Stimulated activated naive B cell treated with anti-CD40 and anti-IgM and Interleukin-4, amounts not matched to agents 10 μg/mL and 1 μg/mL and 100 μg/mL, for 72 hours (primary cell): Measurements from ENCODE around the gene TYK2.
"Not testable (repeated sequence)": the region's sequence is repeated elsewhere in the genome, so short reads cannot be mapped to it uniquely, and the experiment has no call there.

Experiments used
- ATAC-seq, 2 donors: fragments of 150-1000 bp; cut with Tn5 transposase; replicated peaks; 2 replicates each; pipeline ENCODE4 v1.10.0; 2021; ENCODE audit warnings: moderate library complexity in 1 of 2
- DNase-seq: peaks from one replicate; pipeline ENCODE4 v3.0.0; 2021
- H3K27ac Mint-ChIP-seq: one replicate; pipeline ENCODE4 v1.8.0; 2022; ENCODE audit warnings: mild to moderate bottlenecking, mixed read lengths
- H3K27me3 Mint-ChIP-seq, 2 donors: one replicate each; pipeline ENCODE4 v1.8.0; 2022; ENCODE audit warnings: mixed read lengths in 2 of 2
- H3K36me3 Mint-ChIP-seq, 2 donors: one replicate each; pipeline ENCODE4 v1.8.0; 2022; ENCODE audit warnings: mixed read lengths in 2 of 2, mild to moderate bottlenecking in 1 of 2
- H3K4me1 Mint-ChIP-seq, 2 donors: one replicate each; pipeline ENCODE4 v1.8.0; 2022; ENCODE audit warnings: mixed read lengths in 2 of 2, mild to moderate bottlenecking in 1 of 2
- H3K4me3 Mint-ChIP-seq, 2 donors: one replicate each; pipeline ENCODE4 v1.8.0; 2022; ENCODE audit warnings: mild to moderate bottlenecking in 2 of 2, mixed read lengths in 2 of 2, moderate library complexity in 1 of 2
- H3K9me3 Mint-ChIP-seq, 2 donors: one replicate each; pipeline ENCODE4 v1.8.0; 2022; ENCODE audit warnings: mixed read lengths in 2 of 2, mild to moderate bottlenecking in 1 of 2

The TYK2 gene

GRCh38 chr19:10377140-10377640, 3.2 kb downstream of the TYK2 start:
- peaks cover 31 to 34% of the 10 kb centered on the region in 2 donors for H3K36me3 Mint-ChIP-seq

GRCh38 chr19:10374931-10375330, 5.4 kb downstream of the TYK2 start:
- Mint-ChIP-seq H3K27me3 (no peaks in the 10 kb centered on the region), H3K36me3 (peaks cover 34 to 35% of the 10 kb centered on the region in 2 donors), H3K27ac (peak overlapping the region; percentile 47), H3K4me3 (no peak overlapping the region), H3K4me1 (peaks cover 16 to 32% of the 10 kb centered on the region in 2 donors), H3K9me3 (no peaks in the 10 kb centered on the region)
- DNase-seq = no peak
- no peak for ATAC-seq

More at GRCh38 chr19:10377140-10377640, 3.2 kb downstream of the TYK2 start:
- not testable (repeated sequence) for ATAC-seq, H3K9me3 Mint-ChIP-seq, H3K27ac Mint-ChIP-seq, H3K27me3 Mint-ChIP-seq, DNase-seq
- H3K4me3 Mint-ChIP-seq = peak overlapping the region in 1 of 2 donors; percentile 41
- H3K4me1 Mint-ChIP-seq = peaks cover 21 to 38% of the 10 kb centered on the region in 2 donors

- peaks cover 13 to 18% of the 10 kb centered on the region in 2 donors for H3K4me1 Mint-ChIP-seq
- H3K27ac Mint-ChIP-seq = no peak overlapping the region
- peaks cover 39 to 44% of the 10 kb centered on the region in 2 donors for H3K36me3 Mint-ChIP-seq
Observed at GRCh38 chr19:10372690-10373089, 7.7 kb downstream of the TYK2 start.

GRCh38 chr19:10368101-10368803, 12.1 kb downstream of the TYK2 start:
- Mint-ChIP-seq H3K36me3 (peaks cover 45 to 59% of the 10 kb centered on the region in 2 donors), H3K4me1 (peaks cover 0 to 2% of the 10 kb centered on the region in 2 donors), H3K9me3 (no peaks in the 10 kb centered on the region), H3K27me3 (no peaks in the 10 kb centered on the region), H3K4me3 (no peak overlapping the region), H3K27ac (peak overlapping the region; percentile 20)
- DNase-seq (no peak), ATAC-seq (no peak)

More at GRCh38 chr19:10372690-10373089, 7.7 kb downstream of the TYK2 start:
- Mint-ChIP-seq H3K9me3 (no peaks in the 10 kb centered on the region), H3K27me3 (no peaks in the 10 kb centered on the region), H3K4me3 (no peak overlapping the region)
- ATAC-seq = no peak
- DNase-seq = no peak

GRCh38 chr19:10366950-10367512, 13.3 kb downstream of the TYK2 start:
- DNase-seq, H3K27me3 Mint-ChIP-seq, H3K9me3 Mint-ChIP-seq, H3K4me1 Mint-ChIP-seq, H3K4me3 Mint-ChIP-seq, ATAC-seq, H3K27ac Mint-ChIP-seq: not testable (repeated sequence)
- peaks cover 47 to 61% of the 10 kb centered on the region in 2 donors for H3K36me3 Mint-ChIP-seq

- DNase-seq (no peak), ATAC-seq (no peak)
- H3K36me3 Mint-ChIP-seq = peaks cover 60 to 71% of the 10 kb centered on the region in 2 donors
- no peak overlapping the region for H3K4me3 Mint-ChIP-seq
- H3K27ac Mint-ChIP-seq = no peak overlapping the region
- no peaks in the 10 kb centered on the region for H3K27me3 Mint-ChIP-seq
- H3K4me1 Mint-ChIP-seq = peaks cover 0 to 6% of the 10 kb centered on the region in 2 donors
- H3K9me3 Mint-ChIP-seq = no peaks in the 10 kb centered on the region
Observed at GRCh38 chr19:10365518-10365917, 14.9 kb downstream of the TYK2 start.

- Mint-ChIP-seq H3K27ac (no peak overlapping the region), H3K4me1 (peaks cover 0 to 6% of the 10 kb centered on the region in 2 donors), H3K36me3 (peaks cover 64 to 70% of the 10 kb centered on the region in 2 donors), H3K9me3 (no peaks in the 10 kb centered on the region), H3K4me3 (no peak overlapping the region), H3K27me3 (no peaks in the 10 kb centered on the region)
- DNase-seq (no peak), ATAC-seq (no peak)
Observed at GRCh38 chr19:10364644-10365043, 15.7 kb downstream of the TYK2 start.

GRCh38 chr19:10363789-10364281, 16.5 kb downstream of the TYK2 start:
- DNase-seq = no peak
- peaks cover 63 to 67% of the 10 kb centered on the region in 2 donors for H3K36me3 Mint-ChIP-seq
- no peak for ATAC-seq
- H3K27ac Mint-ChIP-seq = peak overlapping the region; percentile 37
- H3K4me1 Mint-ChIP-seq = peaks cover 0 to 8% of the 10 kb centered on the region in 2 donors
- no peaks in the 10 kb centered on the region for H3K9me3 Mint-ChIP-seq
- no peak overlapping the region for H3K4me3 Mint-ChIP-seq
- H3K27me3 Mint-ChIP-seq = no peaks in the 10 kb centered on the region

GRCh38 chr19:10362259-10362658, 18.1 kb downstream of the TYK2 start:
- H3K36me3 Mint-ChIP-seq = peaks cover 57 to 61% of the 10 kb centered on the region in 2 donors
- DNase-seq = no peak
- no peak for ATAC-seq

GRCh38 chr19:10361569-10362011, 18.8 kb downstream of the TYK2 start:
- Mint-ChIP-seq H3K36me3 (peaks cover 57 to 60% of the 10 kb centered on the region in 2 donors), H3K4me1 (peaks cover 0 to 8% of the 10 kb centered on the region in 2 donors), H3K27ac (no peak overlapping the region), H3K27me3 (no peaks in the 10 kb centered on the region), H3K4me3 (no peak overlapping the region), H3K9me3 (no peaks in the 10 kb centered on the region)
- no peak for DNase-seq
- ATAC-seq = no peak

More at GRCh38 chr19:10362259-10362658, 18.1 kb downstream of the TYK2 start:
- H3K9me3 Mint-ChIP-seq = no peaks in the 10 kb centered on the region
- no peak overlapping the region for H3K27ac Mint-ChIP-seq
- H3K4me1 Mint-ChIP-seq = peaks cover 0 to 8% of the 10 kb centered on the region in 2 donors
- no peaks in the 10 kb centered on the region for H3K27me3 Mint-ChIP-seq
- H3K4me3 Mint-ChIP-seq = no peak overlapping the region

- peaks cover 52 to 75% of the 10 kb centered on the region in 2 donors for H3K36me3 Mint-ChIP-seq
- H3K4me3 Mint-ChIP-seq = no peak overlapping the region
- DNase-seq = no peak
- no peak overlapping the region for H3K27ac Mint-ChIP-seq
- H3K9me3 Mint-ChIP-seq = no peaks in the 10 kb centered on the region
- H3K27me3 Mint-ChIP-seq = no peaks in the 10 kb centered on the region
- peaks cover 0 to 8% of the 10 kb centered on the region in 2 donors for H3K4me1 Mint-ChIP-seq
- no peak for ATAC-seq
Observed at GRCh38 chr19:10356431-10356830, 23.9 kb downstream of the TYK2 start.

GRCh38 chr19:10353793-10354391, 26.5 kb downstream of the TYK2 start:
- H3K4me1 Mint-ChIP-seq = no peaks in the 10 kb centered on the region
- H3K27me3 Mint-ChIP-seq = no peaks in the 10 kb centered on the region
- H3K27ac Mint-ChIP-seq = peak overlapping the region; percentile 49
- ATAC-seq = peak in 1 of 2 donors; percentile 42
- no peaks in the 10 kb centered on the region for H3K9me3 Mint-ChIP-seq
- no peak for DNase-seq
- no peak overlapping the region for H3K4me3 Mint-ChIP-seq
- H3K36me3 Mint-ChIP-seq = peaks cover 40 to 65% of the 10 kb centered on the region in 2 donors

GRCh38 chr19:10352764-10353671, 27.4 kb downstream of the TYK2 start:
- peak overlapping the region; percentile 51 for H3K27ac Mint-ChIP-seq
- H3K9me3 Mint-ChIP-seq = no peaks in the 10 kb centered on the region
- ATAC-seq (no peak), DNase-seq (no peak)
- no peaks in the 10 kb centered on the region for H3K27me3 Mint-ChIP-seq
- peaks cover 40 to 67% of the 10 kb centered on the region in 2 donors for H3K36me3 Mint-ChIP-seq
- peaks cover 0 to 2% of the 10 kb centered on the region in 2 donors for H3K4me1 Mint-ChIP-seq
- no peak overlapping the region for H3K4me3 Mint-ChIP-seq
